Liver (tissue), 9 donors: ENCODE results near the gene CIB1. TPM values are rescaled to one million over a fixed set of nuclear protein-coding genes. Genes with fewer than 3 reads are reported as not detected.
A peak's percentile ranks its signal among the peaks of the same experiment; 100 is the strongest.

Experiments used
- DNase-seq: peaks from one replicate; pipeline ENCODE4 v3.0.0-alpha.2; 2017; ENCODE audit warnings: low spot score
- H3K27ac ChIP-seq, 2 donors: one replicate each; pipeline ENCODE4 v1.7.0; 2013; ENCODE audit warnings: inconsistent platforms in 2 of 2, low read length in 2 of 2, control low read depth in 1 of 2, low read depth in 1 of 2, mild to moderate bottlenecking in 1 of 2
- H3K27me3 ChIP-seq, 4 donors: one replicate each; pipeline versions ENCODE4 v1.6.1 to v1.7.0; 2013; ENCODE audit warnings: low read length in 3 of 4, inconsistent platforms in 1 of 4, mild to moderate bottlenecking in 1 of 4, moderate library complexity in 1 of 4; ENCODE audit not compliant: control insufficient read depth in 4 of 4, insufficient read depth in 4 of 4
- H3K36me3 ChIP-seq, 4 donors: one replicate each; pipeline versions ENCODE4 v1.6.1 to v1.7.0; 2013; ENCODE audit warnings: low read length in 3 of 4, mild to moderate bottlenecking in 3 of 4, low read depth in 1 of 4, moderate library complexity in 1 of 4; ENCODE audit not compliant: control insufficient read depth in 4 of 4, insufficient read depth in 3 of 4
- H3K4me1 ChIP-seq, 4 donors: one replicate each; pipeline versions ENCODE4 v1.6.1 to v1.7.0; 2013; ENCODE audit warnings: low read length in 3 of 4, mild to moderate bottlenecking in 3 of 4, moderate library complexity in 1 of 4; ENCODE audit not compliant: control insufficient read depth in 4 of 4, insufficient read depth in 4 of 4
- H3K4me3 ChIP-seq, 3 donors: one replicate each; pipeline versions ENCODE4 v1.6.1 to v1.7.0; 2013; ENCODE audit warnings: low read length in 3 of 3, control low read depth in 1 of 3, low read depth in 1 of 3, mild to moderate bottlenecking in 1 of 3
- H3K9ac ChIP-seq, 2 donors: one replicate each; pipeline ENCODE4 v1.7.0; 2013; ENCODE audit warnings: low read length in 2 of 2, mild to moderate bottlenecking in 2 of 2, moderate library complexity in 2 of 2, control low read depth in 1 of 2, low read depth in 1 of 2
- H3K9me3 ChIP-seq, 4 donors: one replicate each; pipeline versions ENCODE4 v1.6.1 to v1.7.0; 2013; ENCODE audit warnings: low read length in 3 of 4; ENCODE audit not compliant: control insufficient read depth in 4 of 4
- EGR1 ChIP-seq, 2 donors: IDR thresholded peaks; 2 replicates each; pipeline ENCODE4 v1.6.1; 2016 to 2018; ENCODE audit warnings: antibody characterized with exemption in 2 of 2, low read depth in 2 of 2
- FOXA2 ChIP-seq: IDR thresholded peaks from 2 replicates; pipeline ENCODE4 v1.6.1; 2016; ENCODE audit warnings: antibody characterized with exemption
- GABPA ChIP-seq, 2 donors: IDR thresholded peaks in 1 of 2; conservative IDR thresholded peaks in 1 of 2; 2 replicates each; pipeline ENCODE4 v1.6.1; 2016; ENCODE audit warnings: antibody characterized with exemption in 2 of 2, mild to moderate bottlenecking in 1 of 2, moderate library complexity in 1 of 2
- HNF4A ChIP-seq, 2 donors: conservative IDR thresholded peaks; 2 replicates each; pipeline ENCODE4 v1.6.1; 2016; ENCODE audit warnings: antibody characterized with exemption in 2 of 2, mild to moderate bottlenecking in 2 of 2
- HNF4G ChIP-seq: IDR thresholded peaks from 2 replicates; pipeline ENCODE4 v1.6.1; 2016; ENCODE audit warnings: antibody characterized with exemption
- JUND ChIP-seq, 2 donors: IDR thresholded peaks; 2 replicates each; pipeline ENCODE4 v1.6.1; 2016; ENCODE audit warnings: antibody characterized with exemption in 2 of 2
- NR2F2 ChIP-seq: IDR thresholded peaks from 2 replicates; pipeline ENCODE4 v1.6.1; 2016; ENCODE audit warnings: antibody characterized with exemption
- RAD21 ChIP-seq, 2 donors: IDR thresholded peaks; 2 replicates each; pipeline ENCODE4 v1.6.1; 2016; ENCODE audit warnings: antibody characterized with exemption in 2 of 2, mild to moderate bottlenecking in 2 of 2
- RXRA ChIP-seq, 2 donors: IDR thresholded peaks; 2 replicates each; pipeline ENCODE4 v1.6.1; 2017 to 2018; ENCODE audit warnings: antibody characterized with exemption in 2 of 2, mild to moderate bottlenecking in 1 of 2
- TAF1 ChIP-seq: conservative IDR thresholded peaks from 2 replicates; pipeline ENCODE4 v1.6.1; 2016; ENCODE audit warnings: antibody characterized with exemption, mild to moderate bottlenecking
- YY1 ChIP-seq: IDR thresholded peaks from 2 replicates; pipeline ENCODE4 v1.6.1; 2016; ENCODE audit warnings: antibody characterized with exemption, mild to moderate bottlenecking
- WGBS: extraction: QIAGEN DNeasy Blood & Tissue Kit; methylation state at CpG from one replicate; pipeline ENCODE4 v1.1.7; 2013; 5-methylcytosine and 5-hydroxymethylcytosine counted together
- polyA plus RNA-seq, 2 donors: library from polyadenylated mRNA; stranded (reverse) in 1 of 2; unstranded in 1 of 2; fragments of 200-250 nt in 1 of 2; fragments of >200 nt in 1 of 2; fragmentation: Nextera tagmentation in 1 of 2; extraction: Ambion mirVana in 1 of 2; gene quantifications; one replicate each; pipeline versions ENCODE4 v1.2.1 to v1.2.3, GENCODE V29; 2013 to 2015
- total RNA-seq, 2 donors: library from RNA; depleted of rRNA; stranded (reverse); fragments of >200 nt; gene quantifications; one replicate each; pipeline ENCODE4 v1.2.3, GENCODE V29; 2014
- TF ChIP-seq, protein P1 (sequence below): IDR thresholded peaks from 2 replicates; pipeline ENCODE4 v1.6.1; 2016; ENCODE audit warnings: antibody characterized with exemption
- TF ChIP-seq, protein P2 (sequence below): IDR thresholded peaks from 2 replicates; pipeline ENCODE4 v1.6.1; 2016; ENCODE audit warnings: antibody characterized with exemption
- TF ChIP-seq, protein P3 (sequence below): IDR thresholded peaks from 2 replicates; pipeline ENCODE4 v1.6.1; 2016; ENCODE audit warnings: antibody characterized with exemption, mild to moderate bottlenecking
- TF ChIP-seq, protein P4 (sequence below): IDR thresholded peaks from 2 replicates; pipeline ENCODE4 v1.6.1; 2016; ENCODE audit warnings: antibody characterized with exemption
- TF ChIP-seq, protein P5 (sequence below): fragments of 150-350 bp; IDR thresholded peaks from 2 replicates; pipeline ENCODE4 v1.5.1; 2017; ENCODE audit warnings: improper control_type of control experiment, low read depth, low read length; ENCODE audit not compliant: missing input control
- donor health status: healthy.
- donor health status: healthy.
- donor health status: healthy.
- donor health status: healthy.
- donor health status: healthy.

The CIB1 gene
- total and polyA plus RNA-seq, 4 donors, result 14.9 to 107 (median 49.3) TPM

DNA sequence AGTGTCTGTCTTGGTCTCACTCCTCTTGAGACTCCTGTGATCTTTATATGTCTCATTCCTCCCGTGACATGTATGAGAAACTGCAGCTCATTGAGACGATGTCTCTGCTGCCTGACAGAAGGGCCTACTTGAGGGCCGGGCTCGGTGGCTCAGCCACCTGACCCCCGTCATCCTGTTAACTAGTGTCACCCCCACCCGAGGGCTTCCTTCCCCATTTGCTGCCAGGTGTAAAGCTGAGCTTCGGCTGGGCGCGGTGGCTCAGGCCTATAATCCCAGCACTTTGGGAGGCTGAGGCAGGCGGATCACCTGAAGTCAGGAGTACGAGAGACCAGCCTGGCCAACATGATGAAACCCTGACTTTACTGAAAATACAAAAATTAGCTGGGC is 19.9 kb downstream of the CIB1 start:
- Histone ChIP-seq H3K27me3 (no peaks in the 10 kb centered on the region), H3K27ac (peak overlapping the region; percentile 10 to 51), H3K36me3 (peaks cover 0 to 13% (median 8%) of the 10 kb centered on the region in 4 donors), H3K4me1 (peaks cover 3 to 40% (median 31%) of the 10 kb centered on the region in 4 donors), H3K4me3 (no peak overlapping the region), H3K9ac (peak overlapping the region in 1 of 2 donors; percentile 2), H3K9me3 (no peaks in the 10 kb centered on the region)
- DNase-seq, result no peak
- TF ChIP-seq, protein P1, sequence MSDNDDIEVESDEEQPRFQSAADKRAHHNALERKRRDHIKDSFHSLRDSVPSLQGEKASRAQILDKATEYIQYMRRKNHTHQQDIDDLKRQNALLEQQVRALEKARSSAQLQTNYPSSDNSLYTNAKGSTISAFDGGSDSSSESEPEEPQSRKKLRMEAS, result no peak
- TF ChIP-seq, protein P2, sequence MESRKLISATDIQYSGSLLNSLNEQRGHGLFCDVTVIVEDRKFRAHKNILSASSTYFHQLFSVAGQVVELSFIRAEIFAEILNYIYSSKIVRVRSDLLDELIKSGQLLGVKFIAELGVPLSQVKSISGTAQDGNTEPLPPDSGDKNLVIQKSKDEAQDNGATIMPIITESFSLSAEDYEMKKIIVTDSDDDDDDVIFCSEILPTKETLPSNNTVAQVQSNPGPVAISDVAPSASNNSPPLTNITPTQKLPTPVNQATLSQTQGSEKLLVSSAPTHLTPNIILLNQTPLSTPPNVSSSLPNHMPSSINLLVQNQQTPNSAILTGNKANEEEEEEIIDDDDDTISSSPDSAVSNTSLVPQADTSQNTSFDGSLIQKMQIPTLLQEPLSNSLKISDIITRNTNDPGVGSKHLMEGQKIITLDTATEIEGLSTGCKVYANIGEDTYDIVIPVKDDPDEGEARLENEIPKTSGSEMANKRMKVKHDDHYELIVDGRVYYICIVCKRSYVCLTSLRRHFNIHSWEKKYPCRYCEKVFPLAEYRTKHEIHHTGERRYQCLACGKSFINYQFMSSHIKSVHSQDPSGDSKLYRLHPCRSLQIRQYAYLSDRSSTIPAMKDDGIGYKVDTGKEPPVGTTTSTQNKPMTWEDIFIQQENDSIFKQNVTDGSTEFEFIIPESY, result no peak
- TF ChIP-seq GABPA (IDR thresholded peaks at IDR 0.05 in 1 of 2, conservative IDR thresholded peaks at IDR 0.05 in 1 of 2) (no peak), RAD21 (IDR thresholded peaks at IDR 0.05) (no peak), HNF4A (conservative IDR thresholded peaks at IDR 0.05) (no peak), HNF4G (no peak), RXRA (IDR thresholded peaks at IDR 0.05) (no peak), NR2F2 (no peak), YY1 (no peak), TAF1 (no peak), JUND (IDR thresholded peaks at IDR 0.05) (no peak)
- TF ChIP-seq, protein P3, sequence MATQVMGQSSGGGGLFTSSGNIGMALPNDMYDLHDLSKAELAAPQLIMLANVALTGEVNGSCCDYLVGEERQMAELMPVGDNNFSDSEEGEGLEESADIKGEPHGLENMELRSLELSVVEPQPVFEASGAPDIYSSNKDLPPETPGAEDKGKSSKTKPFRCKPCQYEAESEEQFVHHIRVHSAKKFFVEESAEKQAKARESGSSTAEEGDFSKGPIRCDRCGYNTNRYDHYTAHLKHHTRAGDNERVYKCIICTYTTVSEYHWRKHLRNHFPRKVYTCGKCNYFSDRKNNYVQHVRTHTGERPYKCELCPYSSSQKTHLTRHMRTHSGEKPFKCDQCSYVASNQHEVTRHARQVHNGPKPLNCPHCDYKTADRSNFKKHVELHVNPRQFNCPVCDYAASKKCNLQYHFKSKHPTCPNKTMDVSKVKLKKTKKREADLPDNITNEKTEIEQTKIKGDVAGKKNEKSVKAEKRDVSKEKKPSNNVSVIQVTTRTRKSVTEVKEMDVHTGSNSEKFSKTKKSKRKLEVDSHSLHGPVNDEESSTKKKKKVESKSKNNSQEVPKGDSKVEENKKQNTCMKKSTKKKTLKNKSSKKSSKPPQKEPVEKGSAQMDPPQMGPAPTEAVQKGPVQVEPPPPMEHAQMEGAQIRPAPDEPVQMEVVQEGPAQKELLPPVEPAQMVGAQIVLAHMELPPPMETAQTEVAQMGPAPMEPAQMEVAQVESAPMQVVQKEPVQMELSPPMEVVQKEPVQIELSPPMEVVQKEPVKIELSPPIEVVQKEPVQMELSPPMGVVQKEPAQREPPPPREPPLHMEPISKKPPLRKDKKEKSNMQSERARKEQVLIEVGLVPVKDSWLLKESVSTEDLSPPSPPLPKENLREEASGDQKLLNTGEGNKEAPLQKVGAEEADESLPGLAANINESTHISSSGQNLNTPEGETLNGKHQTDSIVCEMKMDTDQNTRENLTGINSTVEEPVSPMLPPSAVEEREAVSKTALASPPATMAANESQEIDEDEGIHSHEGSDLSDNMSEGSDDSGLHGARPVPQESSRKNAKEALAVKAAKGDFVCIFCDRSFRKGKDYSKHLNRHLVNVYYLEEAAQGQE, result no peak
- TF ChIP-seq, protein P4, sequence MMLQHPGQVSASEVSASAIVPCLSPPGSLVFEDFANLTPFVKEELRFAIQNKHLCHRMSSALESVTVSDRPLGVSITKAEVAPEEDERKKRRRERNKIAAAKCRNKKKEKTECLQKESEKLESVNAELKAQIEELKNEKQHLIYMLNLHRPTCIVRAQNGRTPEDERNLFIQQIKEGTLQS, result no peak
- TF ChIP-seq, protein P5, sequence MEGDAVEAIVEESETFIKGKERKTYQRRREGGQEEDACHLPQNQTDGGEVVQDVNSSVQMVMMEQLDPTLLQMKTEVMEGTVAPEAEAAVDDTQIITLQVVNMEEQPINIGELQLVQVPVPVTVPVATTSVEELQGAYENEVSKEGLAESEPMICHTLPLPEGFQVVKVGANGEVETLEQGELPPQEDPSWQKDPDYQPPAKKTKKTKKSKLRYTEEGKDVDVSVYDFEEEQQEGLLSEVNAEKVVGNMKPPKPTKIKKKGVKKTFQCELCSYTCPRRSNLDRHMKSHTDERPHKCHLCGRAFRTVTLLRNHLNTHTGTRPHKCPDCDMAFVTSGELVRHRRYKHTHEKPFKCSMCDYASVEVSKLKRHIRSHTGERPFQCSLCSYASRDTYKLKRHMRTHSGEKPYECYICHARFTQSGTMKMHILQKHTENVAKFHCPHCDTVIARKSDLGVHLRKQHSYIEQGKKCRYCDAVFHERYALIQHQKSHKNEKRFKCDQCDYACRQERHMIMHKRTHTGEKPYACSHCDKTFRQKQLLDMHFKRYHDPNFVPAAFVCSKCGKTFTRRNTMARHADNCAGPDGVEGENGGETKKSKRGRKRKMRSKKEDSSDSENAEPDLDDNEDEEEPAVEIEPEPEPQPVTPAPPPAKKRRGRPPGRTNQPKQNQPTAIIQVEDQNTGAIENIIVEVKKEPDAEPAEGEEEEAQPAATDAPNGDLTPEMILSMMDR, result no peak
- 81% methylated on average over 11 of the region's 11 CpGs for WGBS

DNA sequence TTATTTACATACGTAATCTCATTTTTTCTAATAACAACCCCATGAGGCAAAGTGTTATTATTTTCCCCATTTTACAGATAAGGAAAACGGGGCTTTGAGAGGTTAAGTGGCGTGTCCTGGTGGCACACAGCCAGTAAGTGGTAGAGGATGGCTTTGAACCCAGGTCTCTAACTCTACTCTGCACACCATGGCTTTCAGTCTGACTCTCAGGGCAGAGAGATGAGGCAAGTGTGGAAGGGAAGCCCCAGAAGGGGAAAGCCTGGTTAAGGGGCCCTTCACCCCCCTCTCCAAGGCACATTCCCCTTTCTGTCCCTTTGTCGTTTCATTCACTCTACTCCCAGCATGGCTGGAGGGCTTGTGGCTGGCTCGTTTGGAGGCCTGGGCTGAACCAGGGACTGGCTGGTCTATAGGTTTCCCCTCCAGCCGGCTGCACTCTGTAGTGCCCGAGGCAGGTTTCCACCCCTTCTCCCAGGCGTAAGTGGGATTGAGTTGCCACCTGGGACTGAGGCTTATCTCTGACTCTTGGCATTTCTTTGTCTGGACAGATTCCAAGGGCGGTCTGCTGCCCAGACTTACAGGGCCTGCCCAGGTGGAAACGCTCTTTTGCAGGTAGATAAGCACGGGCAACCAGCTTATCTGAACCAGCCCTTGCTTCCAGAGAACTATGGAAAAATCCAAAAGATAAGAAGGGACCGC is 20.5 kb downstream of the CIB1 start:
- 55% methylated on average over 12 of the region's 12 CpGs for WGBS
- peak overlapping the region; percentile 10 to 51 for H3K27ac ChIP-seq
- H3K27me3 ChIP-seq, result no peaks in the 10 kb centered on the region
- peak overlapping the region in 1 of 2 donors; percentile 2 for H3K9ac ChIP-seq
- peaks cover 0 to 13% (median 7%) of the 10 kb centered on the region in 4 donors for H3K36me3 ChIP-seq
- DNase-seq, result no peak
- H3K4me3 ChIP-seq, result no peak overlapping the region
- H3K9me3 ChIP-seq, result no peaks in the 10 kb centered on the region
- H3K4me1 ChIP-seq, result peaks cover 3 to 40% (median 31%) of the 10 kb centered on the region in 4 donors
- TF ChIP-seq HNF4G, result no peak
- TF ChIP-seq, protein P3, result no peak
- no peak for TF ChIP-seq RAD21 (IDR thresholded peaks at IDR 0.05)
- no peak for TF ChIP-seq HNF4A (conservative IDR thresholded peaks at IDR 0.05)
- TF ChIP-seq RXRA (IDR thresholded peaks at IDR 0.05), result no peak
- TF ChIP-seq JUND (IDR thresholded peaks at IDR 0.05), result no peak
- TF ChIP-seq YY1, result no peak
- TF ChIP-seq, protein P2, result no peak
- TF ChIP-seq FOXA2, result no peak
- TF ChIP-seq, protein P4, result no peak
- no peak for TF ChIP-seq EGR1 (IDR thresholded peaks at IDR 0.05; ENCODE audit: low read depth in 2 of 2)
